ENCODE results near the gene MAN1C1. TPM values are rescaled to one million over a fixed set of nuclear protein-coding genes. Genes with fewer than 3 reads are reported as not detected.

Gene MAN1C1
- total RNA-seq, 1 experiment from 2014 or later = 9.3 TPM

- H3K18ac ChIP-seq (ENCODE audit: insufficient read length, low read depth, low read length) = no peak overlapping the region
- H3K27ac ChIP-seq (ENCODE audit: insufficient read length, low read depth, low read length) = no peak overlapping the region
- H2AFZ ChIP-seq (ENCODE audit: low read length) = no peak overlapping the region
- H3K79me1 ChIP-seq (ENCODE audit: insufficient read depth, low read depth, low read length, poor library complexity, severe bottlenecking) = no peaks in the 10 kb centered on the region
- H3K4me1 ChIP-seq (ENCODE audit: insufficient read depth, low read length) = no peaks in the 10 kb centered on the region
- H3T11ph ChIP-seq (ENCODE audit: low read length) = no peak overlapping the region
- H2BK120ac ChIP-seq (ENCODE audit: low read depth, low read length, poor library complexity, severe bottlenecking) = no peak overlapping the region
- DNase-seq = peak; percentile 15
- H3K36me3 Mint-ChIP-seq (ENCODE audit: insufficient read depth in 1 of 3, low read depth in 3 of 3) = no peaks in the 10 kb centered on the region
- no peak overlapping the region for H4K5ac ChIP-seq (ENCODE audit: insufficient read length, low read depth, low read length)
- no peaks in the 10 kb centered on the region for H3K23me2 ChIP-seq (ENCODE audit: insufficient read length, low read depth, low read length, poor library complexity, severe bottlenecking)
- no peak overlapping the region for H2AK5ac ChIP-seq (ENCODE audit: insufficient read length, low read length)
- no peak overlapping the region for H4K91ac ChIP-seq (ENCODE audit: insufficient read length, low read depth, low read length)
- no peak overlapping the region for H3K14ac ChIP-seq (ENCODE audit: insufficient read depth, low read length)
- H3K56ac ChIP-seq (ENCODE audit: insufficient read length, low read depth, low read length) = no peak overlapping the region
- no peak overlapping the region for H3K9ac ChIP-seq (ENCODE audit: extremely low read depth, insufficient read length, low read length)
- no peak for TF ChIP-seq CTCF (conservative IDR thresholded peaks at IDR 0.05)
- WGBS (ENCODE audit: extremely low coverage, insufficient read length, low lambda C conversion rate) = no CpG with 5 or more reads among the region's 10 CpGs
- H3K4ac ChIP-seq (ENCODE audit: low read depth, low read length) = no peak overlapping the region
- H2BK5ac ChIP-seq (ENCODE audit: insufficient read length, low read length) = no peak overlapping the region
- H3K79me2 ChIP-seq (ENCODE audit: insufficient read depth, low read length) = no peaks in the 10 kb centered on the region
- no peak overlapping the region for H2BK20ac ChIP-seq (ENCODE audit: low read depth, low read length, poor library complexity, severe bottlenecking)
- H2BK12ac ChIP-seq (ENCODE audit: insufficient read length, low read depth, low read length) = no peak overlapping the region
- H3K27ac Mint-ChIP-seq = peak overlapping the region; percentile 49 to 72 (median 70); a peak in 2 of 7 replicates
- no peak overlapping the region for H3K23ac ChIP-seq (ENCODE audit: insufficient read length, low read depth, low read length)
- no peak overlapping the region for H3K4me2 ChIP-seq (ENCODE audit: insufficient read depth, insufficient read length, low read length)
- no peaks in the 10 kb centered on the region for H3K9me3 Mint-ChIP-seq
- no peaks in the 10 kb centered on the region for H3K4me1 Mint-ChIP-seq
- H3K9me3 ChIP-seq (ENCODE audit: control insufficient read depth, low read depth, low read length) = no peaks in the 10 kb centered on the region
- H4K8ac ChIP-seq (replicated peaks; ENCODE audit: insufficient read length, low read depth, low read length) = no peak overlapping the region
- no peaks in the 10 kb centered on the region for H3K27me3 Mint-ChIP-seq (ENCODE audit: low read depth)
- H3K27me3 ChIP-seq (ENCODE audit: insufficient read depth, low read length) = no peaks in the 10 kb centered on the region
- no peak overlapping the region for H2BK15ac ChIP-seq (ENCODE audit: low read depth, low read length)
- no peak overlapping the region for H3K4me3 Mint-ChIP-seq
- H4K20me1 ChIP-seq (ENCODE audit: control insufficient read depth, insufficient read depth, insufficient read length) = no peaks in the 10 kb centered on the region
Observed at GRCh38 chr1:25653558-25653957, 37.0 kb downstream of the MAN1C1 start.
